ENCODE data around the gene SYNPR. TPM values are rescaled to one million over a fixed set of nuclear protein-coding genes. Genes with fewer than 3 reads are reported as not detected.

The SYNPR gene
- total RNA-seq, 1 experiment from 2014 or later, result not detected

DNA sequence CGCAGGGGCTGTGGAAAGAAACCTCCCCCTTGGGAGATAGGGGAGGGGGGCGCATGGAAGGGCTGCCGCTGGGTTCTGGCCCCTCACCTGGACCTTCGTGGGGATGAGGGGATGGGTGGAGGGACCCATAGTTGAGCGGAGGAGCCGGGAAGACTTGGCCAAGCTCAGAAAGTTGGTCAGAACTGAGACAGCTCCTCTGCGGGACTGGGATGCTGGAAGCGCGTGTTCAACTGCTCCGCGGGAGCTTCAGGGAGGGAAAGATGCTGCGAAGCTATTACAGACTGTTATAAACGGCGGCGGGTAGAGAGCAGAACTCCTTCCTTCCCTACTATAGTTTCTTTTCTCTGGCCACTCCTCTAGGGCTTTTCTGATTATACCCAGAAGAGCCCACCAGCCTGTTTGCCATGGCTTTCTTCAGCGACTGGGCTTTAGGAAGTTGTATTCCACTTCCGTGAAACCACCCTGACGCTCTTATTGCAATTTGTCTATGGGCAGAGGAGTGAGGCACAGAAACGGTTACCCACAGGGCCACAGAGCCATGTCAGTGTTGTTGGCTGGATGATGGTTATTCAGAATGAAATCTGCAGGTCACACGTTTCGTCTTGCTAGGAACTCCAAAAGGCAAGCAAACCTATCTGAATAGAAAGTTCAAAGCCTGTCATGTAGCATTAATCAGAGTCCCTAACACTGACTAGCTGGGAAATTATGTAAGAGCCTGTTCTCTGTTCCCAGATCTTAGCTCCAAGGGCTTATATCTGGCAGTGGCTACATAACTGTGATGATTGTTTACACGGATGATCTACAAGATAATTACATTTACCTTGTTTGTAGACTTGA, 1.1 kb downstream of the SYNPR start:
- Histone ChIP-seq H3K27me3 (replicated peaks) (peaks cover 30% of the 10 kb centered on the region), H3K4me1 (replicated peaks) (no peaks in the 10 kb centered on the region), H3K9me3 (replicated peaks) (no peaks in the 10 kb centered on the region; the same call in 1 of the 2 replicates), H3K27ac (no peak overlapping the region), H3K36me3 (no peaks in the 10 kb centered on the region), H3K4me3 (no peak overlapping the region)
- no peak for DNase-seq (ENCODE audit: low read depth in 1 of 2, low spot score in 2 of 2)

DNA sequence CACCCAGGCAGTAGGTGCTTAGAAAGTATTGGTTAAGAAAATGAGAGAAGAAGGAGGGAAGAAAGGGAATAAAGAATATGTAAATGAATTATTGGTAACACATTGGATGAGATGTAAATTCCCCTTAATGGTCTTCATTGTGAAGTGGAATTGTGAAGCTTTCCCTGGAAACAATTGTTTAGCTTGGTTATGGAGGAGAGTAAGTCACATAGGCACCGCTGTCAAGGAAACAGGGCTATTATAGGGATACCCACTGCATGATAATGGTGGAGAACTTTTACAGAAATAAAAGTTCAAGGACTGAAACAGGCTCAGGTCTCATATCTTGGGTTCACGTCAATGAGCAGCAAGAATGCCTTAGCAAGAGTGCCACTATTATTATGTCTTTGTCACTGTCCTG, 9.5 kb downstream of the SYNPR start:
- DNase-seq (ENCODE audit: low read depth in 1 of 2, low spot score in 2 of 2), result no peak
- Histone ChIP-seq H3K4me3 (no peak overlapping the region), H3K27ac (no peak overlapping the region), H3K27me3 (replicated peaks) (no peaks in the 10 kb centered on the region), H3K9me3 (replicated peaks) (no peaks in the 10 kb centered on the region), H3K36me3 (no peaks in the 10 kb centered on the region), H3K4me1 (replicated peaks) (no peaks in the 10 kb centered on the region)

DNA sequence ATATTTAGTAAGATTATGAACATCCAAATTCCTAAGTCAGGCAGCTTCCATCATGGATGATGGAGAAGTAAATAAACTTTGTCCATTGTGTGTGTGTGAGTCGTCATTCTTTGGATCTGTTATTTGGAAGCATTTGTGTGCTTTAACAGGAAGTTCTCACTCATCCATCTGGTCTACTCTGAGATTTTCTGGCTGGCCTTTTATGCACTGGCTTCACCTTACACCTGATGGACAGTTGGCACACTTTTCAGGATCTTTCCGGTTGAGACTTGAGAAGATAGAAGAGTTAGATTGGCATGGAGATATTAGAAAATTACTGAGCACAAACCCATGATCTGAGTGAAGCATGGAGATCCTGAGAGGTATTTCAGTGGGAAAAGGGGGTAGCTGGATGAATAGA, 12.6 kb downstream of the SYNPR start:
- no peaks in the 10 kb centered on the region for H3K4me1 ChIP-seq (replicated peaks)
- no peak overlapping the region for H3K27ac ChIP-seq
- H3K27me3 ChIP-seq (replicated peaks), result no peaks in the 10 kb centered on the region
- H3K9me3 ChIP-seq (replicated peaks), result no peaks in the 10 kb centered on the region
- DNase-seq (ENCODE audit: low read depth in 1 of 2, low spot score in 2 of 2), result no peak
- H3K4me3 ChIP-seq, result no peak overlapping the region
- no peaks in the 10 kb centered on the region for H3K36me3 ChIP-seq

DNA sequence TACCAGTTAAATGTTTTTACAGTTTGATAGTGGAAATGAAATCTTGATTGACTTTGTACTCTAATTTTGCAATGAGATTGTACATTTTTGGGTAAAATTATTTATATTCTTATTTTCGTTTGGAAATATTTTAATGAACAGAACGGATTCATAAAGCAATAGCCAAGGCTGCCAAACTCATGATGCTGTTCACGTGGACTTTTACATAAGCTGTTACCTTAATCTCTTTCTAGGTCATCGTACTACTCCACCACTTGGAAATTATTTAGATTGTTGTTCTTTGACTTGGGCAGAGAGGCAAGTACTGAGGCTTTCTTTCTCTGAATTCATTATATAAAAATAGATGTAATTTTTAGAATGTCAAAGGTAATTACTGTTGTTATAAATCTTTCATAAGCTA, 16.2 kb downstream of the SYNPR start:
- no peaks in the 10 kb centered on the region for H3K9me3 ChIP-seq (replicated peaks)
- H3K4me1 ChIP-seq (replicated peaks), result no peaks in the 10 kb centered on the region
- no peaks in the 10 kb centered on the region for H3K36me3 ChIP-seq
- H3K27me3 ChIP-seq (replicated peaks), result no peaks in the 10 kb centered on the region
- H3K4me3 ChIP-seq, result no peak overlapping the region
- no peak for DNase-seq (ENCODE audit: low read depth in 1 of 2, low spot score in 2 of 2)
- no peak overlapping the region for H3K27ac ChIP-seq

DNA sequence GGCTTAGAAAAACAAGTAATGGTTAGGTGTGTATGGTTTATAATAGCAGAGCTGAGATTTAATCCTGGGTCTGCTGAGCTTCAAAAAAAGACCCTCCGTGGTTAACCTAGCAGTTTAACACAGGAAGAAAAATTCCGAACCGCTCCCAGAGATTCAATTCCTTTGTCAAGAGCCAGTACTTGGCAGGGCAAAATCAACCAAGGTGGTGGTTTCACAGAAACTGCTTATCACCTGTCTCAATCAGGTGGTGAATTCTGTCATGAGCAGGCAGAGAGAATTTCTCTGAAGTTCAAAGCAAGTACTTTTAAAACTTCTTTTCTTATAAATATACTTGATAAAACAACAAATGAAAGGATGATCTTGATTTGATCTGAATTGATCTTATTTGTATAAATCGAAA, 17.2 kb downstream of the SYNPR start:
- DNase-seq (ENCODE audit: low read depth in 1 of 2, low spot score in 2 of 2), result no peak

DNA sequence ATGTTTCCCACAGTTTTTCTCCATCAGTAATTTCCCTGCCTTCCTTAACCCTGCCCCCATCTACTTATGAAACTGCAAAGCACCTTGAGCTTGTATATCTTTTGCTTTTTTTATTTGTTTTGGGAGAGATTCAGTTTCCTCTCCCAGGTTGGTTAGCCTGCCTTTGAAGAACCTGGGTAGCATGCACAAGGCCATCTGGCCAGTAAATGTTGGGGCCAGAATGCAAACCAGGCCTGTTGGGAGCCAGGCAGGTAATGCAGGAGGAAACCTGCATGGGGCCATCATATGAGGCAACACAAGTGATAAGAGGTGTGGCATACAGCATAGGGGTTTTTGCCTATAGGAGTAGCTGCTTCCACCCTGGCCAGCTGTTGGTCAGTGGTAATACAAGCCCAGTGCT, 17.7 kb downstream of the SYNPR start:
- no peaks in the 10 kb centered on the region for H3K27me3 ChIP-seq (replicated peaks)
- H3K27ac ChIP-seq, result no peak overlapping the region
- H3K36me3 ChIP-seq, result no peaks in the 10 kb centered on the region
- H3K4me1 ChIP-seq (replicated peaks), result no peaks in the 10 kb centered on the region
- no peaks in the 10 kb centered on the region for H3K9me3 ChIP-seq (replicated peaks)
- H3K4me3 ChIP-seq, result no peak overlapping the region
- DNase-seq (ENCODE audit: low read depth in 1 of 2, low spot score in 2 of 2), result no peak

More for the DNA sequence above, 17.2 kb downstream of the SYNPR start:
- no peaks in the 10 kb centered on the region for H3K27me3 ChIP-seq (replicated peaks)
- H3K27ac ChIP-seq, result no peak overlapping the region
- H3K4me3 ChIP-seq, result no peak overlapping the region
- no peaks in the 10 kb centered on the region for H3K4me1 ChIP-seq (replicated peaks)
- H3K36me3 ChIP-seq, result no peaks in the 10 kb centered on the region
- H3K9me3 ChIP-seq (replicated peaks), result no peaks in the 10 kb centered on the region

DNA sequence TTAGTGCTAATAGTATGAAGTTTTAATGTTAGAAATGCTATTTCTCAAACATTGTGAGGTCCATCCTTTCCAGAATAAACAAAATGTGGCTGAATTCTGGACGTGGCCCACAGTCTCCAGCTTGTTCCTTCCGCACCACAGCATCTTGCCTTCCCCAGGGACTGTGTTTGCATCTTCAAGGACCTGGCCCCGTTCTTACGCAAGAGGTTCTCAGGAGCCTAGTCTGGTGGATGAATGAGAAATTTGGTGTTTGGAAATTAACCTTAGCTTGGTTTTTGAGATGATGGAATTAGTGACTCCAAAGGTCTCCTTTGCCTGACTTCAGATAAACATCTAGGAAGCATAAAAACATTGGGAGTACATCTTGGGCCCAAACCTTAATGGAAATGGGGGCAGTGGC, 18.1 kb downstream of the SYNPR start:
- no peaks in the 10 kb centered on the region for H3K9me3 ChIP-seq (replicated peaks)
- DNase-seq (ENCODE audit: low read depth in 1 of 2, low spot score in 2 of 2), result no peak
- no peaks in the 10 kb centered on the region for H3K4me1 ChIP-seq (replicated peaks)
- no peaks in the 10 kb centered on the region for H3K27me3 ChIP-seq (replicated peaks)
- no peaks in the 10 kb centered on the region for H3K36me3 ChIP-seq
- no peak overlapping the region for H3K27ac ChIP-seq
- no peak overlapping the region for H3K4me3 ChIP-seq

DNA sequence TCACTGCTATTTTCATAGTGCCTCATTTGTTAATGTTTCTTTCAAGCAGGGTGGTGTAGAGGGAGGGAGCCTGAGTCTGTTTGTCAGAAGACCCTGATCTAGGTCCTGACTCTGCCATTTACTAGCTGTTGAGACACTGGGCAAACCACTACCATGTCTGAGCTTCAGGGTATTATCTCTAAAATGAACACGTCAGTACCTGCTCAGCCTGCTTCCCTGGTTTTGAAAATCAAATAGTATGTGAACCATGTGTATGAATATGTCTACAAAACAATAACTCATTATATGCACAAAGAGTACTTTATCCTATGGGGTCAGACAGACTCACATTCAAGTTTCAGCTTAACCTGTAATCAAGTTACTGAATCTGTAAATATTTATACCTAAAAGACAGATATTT, 25.1 kb downstream of the SYNPR start:
- no peaks in the 10 kb centered on the region for H3K4me1 ChIP-seq (replicated peaks)
- no peaks in the 10 kb centered on the region for H3K36me3 ChIP-seq
- peaks cover 2% of the 10 kb centered on the region; the same call in 1 of the 2 replicates for H3K27me3 ChIP-seq (replicated peaks)
- H3K9me3 ChIP-seq (replicated peaks), result no peaks in the 10 kb centered on the region
- no peak overlapping the region for H3K4me3 ChIP-seq
- no peak overlapping the region for H3K27ac ChIP-seq
- no peak for DNase-seq (ENCODE audit: low read depth in 1 of 2, low spot score in 2 of 2)

DNA sequence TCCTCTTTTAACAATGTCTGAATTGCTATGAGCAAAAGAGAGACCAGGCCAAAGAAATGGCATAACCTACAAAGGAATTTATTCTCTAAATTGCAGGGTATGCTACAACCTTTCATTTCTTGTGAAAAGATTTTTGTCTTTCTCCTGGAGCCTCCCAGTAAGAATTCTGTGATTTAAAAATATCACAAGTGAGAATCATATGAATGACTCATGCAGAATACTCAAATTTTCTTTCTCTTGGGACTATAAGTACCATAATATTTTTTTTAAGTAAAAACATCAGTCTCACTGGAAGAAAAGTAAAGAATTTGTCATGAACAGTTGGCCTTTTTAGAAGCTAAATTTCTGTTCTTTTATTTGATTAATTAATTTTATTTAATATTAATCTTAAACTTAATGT, 26.3 kb downstream of the SYNPR start:
- Histone ChIP-seq H3K27ac (no peak overlapping the region), H3K4me1 (replicated peaks) (no peaks in the 10 kb centered on the region)
- DNase-seq (ENCODE audit: low read depth in 1 of 2, low spot score in 2 of 2), result no peak

DNA sequence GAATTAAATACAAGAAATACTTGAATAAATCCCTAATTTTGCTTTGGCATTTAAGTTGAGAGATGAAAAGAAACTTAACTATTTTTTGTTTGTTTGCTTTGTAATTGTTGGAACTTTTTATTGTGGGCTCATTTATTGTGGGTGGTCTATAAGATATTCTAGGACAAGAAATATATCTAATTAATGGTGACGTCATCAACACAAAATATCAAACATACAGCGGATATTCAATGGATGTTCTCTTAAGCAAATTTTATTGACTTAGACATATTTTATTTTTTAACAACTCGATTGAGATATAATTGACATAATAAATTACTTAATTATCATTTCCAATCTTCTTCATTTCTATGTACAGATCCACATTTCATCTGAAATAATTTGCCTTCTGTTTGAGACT, 30.0 kb downstream of the SYNPR start:
- H3K27me3 ChIP-seq (replicated peaks), result peaks cover 5% of the 10 kb centered on the region; the same call in 1 of the 2 replicates
- no peaks in the 10 kb centered on the region for H3K9me3 ChIP-seq (replicated peaks)
- no peaks in the 10 kb centered on the region for H3K36me3 ChIP-seq
- no peaks in the 10 kb centered on the region for H3K4me1 ChIP-seq (replicated peaks)
- DNase-seq (ENCODE audit: low read depth in 1 of 2, low spot score in 2 of 2), result no peak
- H3K27ac ChIP-seq, result no peak overlapping the region
- H3K4me3 ChIP-seq, result no peak overlapping the region

More for the DNA sequence above, 26.3 kb downstream of the SYNPR start:
- Histone ChIP-seq H3K36me3 (no peaks in the 10 kb centered on the region), H3K27me3 (replicated peaks) (peaks cover 5% of the 10 kb centered on the region; the same call in 1 of the 2 replicates), H3K9me3 (replicated peaks) (no peaks in the 10 kb centered on the region), H3K4me3 (no peak overlapping the region)

DNA sequence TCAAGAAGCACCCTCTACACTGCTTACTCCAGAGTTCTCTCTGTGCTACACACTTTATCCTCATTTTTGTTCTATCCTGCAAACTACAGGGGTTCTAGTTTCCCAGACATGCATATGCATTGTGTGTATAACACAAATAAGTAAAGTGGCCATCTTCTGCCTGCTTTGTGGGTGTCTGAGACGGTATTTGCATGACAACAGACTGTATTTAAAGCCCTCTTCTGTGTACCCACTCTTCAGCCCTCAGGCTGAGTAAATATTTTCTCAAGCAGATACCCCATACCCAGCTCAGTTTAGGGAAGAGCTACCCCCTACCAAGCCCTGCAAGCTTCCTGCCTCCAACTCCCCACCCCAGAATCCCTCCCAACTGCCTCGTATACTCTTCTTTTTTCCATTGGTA, 31.7 kb downstream of the SYNPR start:
- no peak overlapping the region for H3K27ac ChIP-seq
- no peaks in the 10 kb centered on the region for H3K9me3 ChIP-seq (replicated peaks)
- H3K4me1 ChIP-seq (replicated peaks), result no peaks in the 10 kb centered on the region
- no peak overlapping the region for H3K4me3 ChIP-seq
- peaks cover 5% of the 10 kb centered on the region; the same call in 1 of the 2 replicates for H3K27me3 ChIP-seq (replicated peaks)
- DNase-seq (ENCODE audit: low read depth in 1 of 2, low spot score in 2 of 2), result no peak
- H3K36me3 ChIP-seq, result no peaks in the 10 kb centered on the region

DNA sequence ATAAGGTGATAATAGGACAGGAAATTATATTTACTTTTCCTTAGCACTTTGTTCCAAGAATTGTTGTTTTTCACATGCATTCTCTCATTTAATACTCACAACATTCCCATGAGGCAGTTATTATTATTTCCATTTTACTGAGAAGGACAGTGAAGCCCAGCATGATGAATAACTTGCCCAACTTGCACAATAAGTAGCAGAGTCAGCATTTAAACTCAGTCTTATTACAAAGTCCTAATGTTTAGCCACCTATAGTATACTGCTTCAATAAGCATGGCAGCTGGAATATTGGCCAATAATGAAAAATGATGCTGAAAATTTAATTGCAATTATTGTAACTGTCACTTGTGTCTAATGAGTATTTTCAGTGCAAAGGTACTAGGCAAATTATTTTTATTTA, 45.7 kb downstream of the SYNPR start:
- H3K4me1 ChIP-seq (replicated peaks), result no peaks in the 10 kb centered on the region
- no peaks in the 10 kb centered on the region for H3K9me3 ChIP-seq (replicated peaks)
- no peak for DNase-seq (ENCODE audit: low read depth in 1 of 2, low spot score in 2 of 2)
- no peaks in the 10 kb centered on the region for H3K36me3 ChIP-seq
- no peaks in the 10 kb centered on the region for H3K27me3 ChIP-seq (replicated peaks)
- H3K4me3 ChIP-seq, result no peak overlapping the region
- H3K27ac ChIP-seq, result no peak overlapping the region

DNA sequence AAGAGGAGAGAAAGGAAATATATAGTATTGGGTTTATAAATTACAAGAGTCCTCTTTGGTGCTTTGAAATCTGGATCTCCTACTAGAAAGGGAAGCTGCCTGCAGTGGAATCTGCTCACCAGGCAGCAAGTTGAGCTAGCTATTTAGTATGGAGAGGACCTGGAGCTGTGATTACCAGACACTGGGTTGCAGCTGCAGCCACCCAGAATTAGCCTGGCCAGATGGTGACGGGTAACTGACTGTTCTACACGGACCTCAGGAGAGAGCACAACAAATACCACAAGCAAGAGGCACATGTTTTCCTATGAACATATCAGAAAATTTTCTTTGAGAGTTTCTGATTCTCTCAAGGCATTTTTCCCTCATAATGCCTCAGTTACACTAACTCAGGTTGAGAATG, 46.5 kb downstream of the SYNPR start:
- no peak overlapping the region for H3K4me3 ChIP-seq
- H3K4me1 ChIP-seq (replicated peaks), result no peaks in the 10 kb centered on the region
- H3K36me3 ChIP-seq, result no peaks in the 10 kb centered on the region
- H3K27ac ChIP-seq, result no peak overlapping the region
- no peak for DNase-seq (ENCODE audit: low read depth in 1 of 2, low spot score in 2 of 2)
- H3K27me3 ChIP-seq (replicated peaks), result no peaks in the 10 kb centered on the region
- no peaks in the 10 kb centered on the region for H3K9me3 ChIP-seq (replicated peaks)

DNA sequence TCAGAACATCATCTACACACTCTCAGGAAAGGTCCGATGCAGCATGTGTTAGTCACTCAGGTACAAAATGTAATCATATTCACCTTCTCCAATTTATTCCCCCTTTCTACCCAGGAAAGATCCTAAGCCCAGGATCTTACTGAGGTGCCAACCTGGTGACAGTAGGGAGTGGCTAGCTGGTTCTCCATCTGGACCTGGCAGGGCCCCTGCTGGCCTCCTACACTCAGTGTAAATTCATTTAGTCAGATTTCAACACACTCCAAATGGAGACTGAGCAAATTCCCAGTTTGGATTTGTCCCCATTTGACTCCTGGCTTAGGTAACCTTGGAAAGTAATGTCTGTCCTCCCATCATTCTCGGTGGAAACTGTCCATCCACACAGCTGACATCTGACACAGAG, 47.3 kb downstream of the SYNPR start:
- Histone ChIP-seq H3K36me3 (no peaks in the 10 kb centered on the region), H3K4me3 (no peak overlapping the region), H3K4me1 (replicated peaks) (no peaks in the 10 kb centered on the region), H3K27ac (no peak overlapping the region), H3K27me3 (replicated peaks) (no peaks in the 10 kb centered on the region), H3K9me3 (replicated peaks) (no peaks in the 10 kb centered on the region)
- no peak for DNase-seq (ENCODE audit: low read depth in 1 of 2, low spot score in 2 of 2)

DNA sequence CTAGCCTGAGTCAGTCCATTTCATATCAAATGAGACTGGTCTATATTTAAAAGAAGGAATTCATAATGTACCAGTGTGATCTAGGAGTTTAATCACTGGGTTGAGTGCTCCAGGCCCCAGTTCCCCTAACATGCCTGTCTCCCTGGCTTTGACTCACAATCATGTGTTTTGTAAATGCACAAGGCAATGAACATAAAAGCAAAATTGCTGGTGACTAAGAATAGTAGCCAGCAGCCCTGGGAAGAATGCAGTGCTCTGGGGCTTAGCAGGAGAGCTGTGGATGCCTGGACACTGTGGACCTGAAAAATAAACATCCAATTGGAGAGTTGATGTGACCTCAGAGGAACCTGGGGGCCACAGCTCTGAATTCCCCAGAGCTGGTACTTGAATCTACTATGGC, 50.3 kb downstream of the SYNPR start:
- Histone ChIP-seq H3K4me1 (replicated peaks) (no peaks in the 10 kb centered on the region), H3K36me3 (no peaks in the 10 kb centered on the region), H3K27ac (no peak overlapping the region), H3K27me3 (replicated peaks) (no peaks in the 10 kb centered on the region), H3K9me3 (replicated peaks) (no peaks in the 10 kb centered on the region), H3K4me3 (no peak overlapping the region)
- DNase-seq (ENCODE audit: low read depth in 1 of 2, low spot score in 2 of 2), result no peak
